ENCODE measurements around the gene ENTREP3.
A peak's percentile ranks its signal among the peaks of the same experiment; 100 is the strongest.
"Not testable (repeated sequence)": the region's sequence is repeated elsewhere in the genome, so short reads cannot be mapped to it uniquely, and the experiment has no call there.

ENTREP3 gene

GRCh38 chr1:155223047-155223446 is 32.2 kb downstream of the ENTREP3 start:
- no peak for DNase-seq (ENCODE audit: low spot score)

- not testable (repeated sequence) for DNase-seq (ENCODE audit: low spot score)
Observed at GRCh38 chr1:155220211-155220965, 34.9 kb downstream of the ENTREP3 start.

- DNase-seq (ENCODE audit: low spot score): no peak
Observed at GRCh38 chr1:155219592-155220031, 35.7 kb downstream of the ENTREP3 start.

- no peak for DNase-seq (ENCODE audit: low spot score)
Observed at GRCh38 chr1:155218854-155219591, 36.3 kb downstream of the ENTREP3 start.

- not testable (repeated sequence) for DNase-seq (ENCODE audit: low spot score)
Observed at GRCh38 chr1:155214702-155215101, 40.6 kb downstream of the ENTREP3 start.

- DNase-seq (ENCODE audit: low spot score): not testable (repeated sequence)
Observed at GRCh38 chr1:155212051-155212440, 43.2 kb downstream of the ENTREP3 start.

GRCh38 chr1:155211381-155212050 is 43.8 kb downstream of the ENTREP3 start:
- DNase-seq (ENCODE audit: low spot score): peak; percentile 81

GRCh38 chr1:155210314-155211104 is 44.8 kb downstream of the ENTREP3 start:
- no peak for DNase-seq (ENCODE audit: low spot score)

GRCh38 chr1:155209312-155209721 is 46.0 kb downstream of the ENTREP3 start:
- no peak for DNase-seq (ENCODE audit: low spot score)

GRCh38 chr1:155208541-155209311 is 46.6 kb downstream of the ENTREP3 start, which contains the start of gene MTX1:
TSS of gene MTX1 (plus strand) at chr1:155208695. CDS start at chr1:155208805, 110 bp downstream.
- peak; percentile 95 for DNase-seq (ENCODE audit: low spot score)

- DNase-seq (ENCODE audit: low spot score): peak; percentile 86
Observed at GRCh38 chr1:155207806-155208540, 47.3 kb downstream of the ENTREP3 start, which contains the start of gene THBS3. TSS of gene THBS3 (minus strand) at chr1:155207897. CDS start at chr1:155207876, 21 bp downstream.

- peak; percentile 86 for DNase-seq (ENCODE audit: low spot score)
Observed at GRCh38 chr1:155206891-155207805, 48.1 kb downstream of the ENTREP3 start.

GRCh38 chr1:155205969-155206593 is 49.2 kb downstream of the ENTREP3 start:
- no peak for DNase-seq (ENCODE audit: low spot score)

GRCh38 chr1:155205035-155205434 is 50.2 kb downstream of the ENTREP3 start:
- no peak for DNase-seq (ENCODE audit: low spot score)

- DNase-seq (ENCODE audit: low spot score): no peak
Observed at GRCh38 chr1:155202731-155203515, 52.4 kb downstream of the ENTREP3 start.

GRCh38 chr1:155202198-155202597 is 53.1 kb downstream of the ENTREP3 start:
- DNase-seq (ENCODE audit: low spot score): no peak

GRCh38 chr1:155200920-155201319 is 54.4 kb downstream of the ENTREP3 start:
- DNase-seq (ENCODE audit: low spot score): no peak

- no peak for DNase-seq (ENCODE audit: low spot score)
Observed at GRCh38 chr1:155199792-155200191, 55.5 kb downstream of the ENTREP3 start.

All from left forelimb (tissue), 1 donor.